HG02938 (cell line): ENCODE results near the gene PRAMEF15.
"Not testable (repeated sequence)": the region's sequence is repeated elsewhere in the genome, so short reads cannot be mapped to it uniquely, and the experiment has no call there.

Experiments
- ATAC-seq: cut with Tn5 transposase; IDR thresholded peaks from one replicate; pipeline ENCODE4 v1.9.1; 2021; ENCODE audit warnings: mild to moderate bottlenecking, moderate library complexity; ENCODE audit not compliant: unreplicated experiment

Gene PRAMEF15

DNA sequence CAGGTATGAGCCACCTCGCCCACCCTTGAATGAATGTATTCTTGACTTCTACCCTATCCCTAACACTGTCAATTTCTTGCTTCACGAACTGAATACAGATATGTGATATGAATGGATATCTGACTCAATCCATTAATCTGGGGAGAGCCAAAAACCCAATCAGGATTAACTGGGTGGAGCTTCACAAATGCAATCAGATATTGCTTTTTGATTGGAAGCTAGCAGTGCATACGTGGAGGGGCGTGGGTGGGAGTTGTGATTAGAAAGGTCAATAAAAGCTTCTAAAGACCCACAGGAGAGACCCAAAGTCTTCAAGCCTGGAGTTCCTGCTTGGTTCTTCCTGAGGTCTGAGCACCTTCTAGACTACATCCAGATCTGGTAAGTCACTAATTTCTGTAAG lies at the start of gene PRAMEF15:
PRAMEF15 (plus strand) TSS at position 301 of the 400 bp plus-strand sequence. CDS start 2,827 bp downstream, outside the sequence.
- not testable (repeated sequence) for ATAC-seq

GRCh38 chr1:13277016-13277415 lies 38.4 kb upstream of the PRAMEF15 start:
- not testable (repeated sequence) for ATAC-seq

GRCh38 chr1:13279617-13280016 lies 35.8 kb upstream of the PRAMEF15 start:
- ATAC-seq: not testable (repeated sequence)

DNA sequence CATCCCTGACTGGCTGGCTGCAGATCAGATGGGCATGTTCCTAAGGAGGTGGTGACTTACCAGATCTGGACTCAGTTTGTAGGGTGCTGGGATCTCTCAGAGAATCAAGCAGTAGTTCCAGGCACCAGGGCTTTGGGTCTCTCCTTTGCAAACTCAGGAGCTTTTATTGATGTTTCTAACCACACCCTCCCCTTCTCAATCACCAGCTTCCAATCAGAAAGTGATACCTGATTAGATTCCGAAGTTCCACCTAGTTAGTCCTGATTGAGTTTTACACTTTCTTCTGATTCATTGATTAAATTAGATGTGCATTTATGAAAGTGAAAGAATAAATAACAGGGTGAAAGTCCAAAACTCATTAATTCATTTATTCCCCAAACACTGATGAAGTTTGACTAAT lies 30.3 kb upstream of the PRAMEF15 start, which contains the start of gene PRAMEF8:
PRAMEF8 (minus strand) TSS at position 101 of the 400 bp plus-strand sequence. CDS start 1,046 bp downstream, outside the sequence.
- ATAC-seq: not testable (repeated sequence)

DNA sequence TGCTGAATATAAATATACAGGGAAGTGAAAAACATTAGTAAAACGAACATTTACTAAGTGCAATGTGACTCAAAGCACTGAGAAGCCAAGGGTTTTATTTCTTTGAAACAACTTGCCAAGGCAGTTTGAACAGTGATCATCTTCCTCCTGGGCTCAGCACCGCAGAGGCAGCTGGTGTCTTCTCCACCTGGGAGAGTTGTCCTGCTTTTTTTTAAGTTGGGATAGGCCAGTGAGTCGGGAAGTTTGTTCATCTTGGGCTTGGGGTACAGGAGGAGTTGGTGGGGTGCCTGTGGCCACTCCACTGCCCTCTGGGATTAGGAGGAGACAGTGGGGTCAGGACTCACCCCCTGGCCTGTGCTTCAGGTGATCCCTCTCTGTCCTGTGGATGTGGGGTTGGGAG lies 26.4 kb upstream of the PRAMEF15 start:
- not testable (repeated sequence) for ATAC-seq

DNA sequence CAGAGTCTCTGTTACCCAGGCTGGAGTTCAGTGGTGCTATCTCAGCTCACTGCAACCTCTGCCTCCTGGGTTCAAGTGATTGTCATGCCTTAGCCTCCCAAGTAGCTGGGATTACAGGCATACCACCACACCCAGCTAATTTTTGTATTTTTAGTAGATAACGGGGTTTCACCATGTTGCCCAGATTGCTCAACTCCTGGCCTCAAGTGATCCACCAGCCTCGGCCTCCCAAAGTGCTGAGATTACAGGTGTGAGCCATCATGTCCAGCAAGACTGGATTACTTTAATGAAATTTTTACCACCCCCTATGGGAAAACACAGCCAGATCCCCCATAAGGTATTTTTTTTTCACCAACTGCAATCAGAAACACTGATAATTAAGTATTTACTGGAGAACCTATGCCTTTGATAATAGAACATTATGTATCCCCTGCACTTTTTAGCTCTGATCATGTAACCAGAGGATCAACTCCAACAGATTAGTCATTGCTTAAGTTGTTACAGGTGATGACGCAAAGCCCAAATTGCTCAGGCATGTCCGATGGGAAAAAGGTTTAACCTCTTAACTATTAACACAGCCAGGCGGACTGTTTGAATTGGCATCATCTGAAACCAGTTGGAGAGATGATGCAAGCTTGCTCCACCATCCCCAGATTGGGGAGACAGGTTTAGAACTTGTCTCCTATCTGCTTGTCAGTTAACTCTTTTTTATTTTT lies 18.0 kb upstream of the PRAMEF15 start:
- not testable (repeated sequence) for ATAC-seq

GRCh38 chr1:13298699-13299098 lies 16.7 kb upstream of the PRAMEF15 start:
- ATAC-seq: not testable (repeated sequence)

GRCh38 chr1:13302197-13302596 lies 13.2 kb upstream of the PRAMEF15 start:
- not testable (repeated sequence) for ATAC-seq

DNA sequence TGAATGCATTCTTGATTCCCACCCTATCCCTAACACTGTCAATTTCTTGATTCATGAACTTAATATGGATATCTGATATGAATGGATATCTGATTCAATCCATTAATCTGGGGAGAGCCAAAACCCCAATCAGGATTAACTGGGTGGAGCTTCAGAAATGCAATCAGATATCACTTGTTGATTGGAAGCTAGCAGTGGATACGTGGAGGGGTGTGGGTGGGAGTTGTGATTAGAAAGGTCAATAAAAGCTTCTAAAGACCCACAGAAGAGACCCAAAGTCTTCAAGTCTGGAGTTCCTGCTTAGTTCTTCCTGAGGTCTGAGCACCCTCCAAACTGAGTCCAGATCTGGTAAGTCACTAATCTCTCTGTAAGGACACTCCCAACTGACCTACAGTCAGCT lies 12.1 kb upstream of the PRAMEF15 start, which contains the start of gene PRAMEF33:
PRAMEF33 (plus strand) TSS at position 301 of the 400 bp plus-strand sequence. CDS start 2,416 bp downstream, outside the sequence.
- ATAC-seq: not testable (repeated sequence)

DNA sequence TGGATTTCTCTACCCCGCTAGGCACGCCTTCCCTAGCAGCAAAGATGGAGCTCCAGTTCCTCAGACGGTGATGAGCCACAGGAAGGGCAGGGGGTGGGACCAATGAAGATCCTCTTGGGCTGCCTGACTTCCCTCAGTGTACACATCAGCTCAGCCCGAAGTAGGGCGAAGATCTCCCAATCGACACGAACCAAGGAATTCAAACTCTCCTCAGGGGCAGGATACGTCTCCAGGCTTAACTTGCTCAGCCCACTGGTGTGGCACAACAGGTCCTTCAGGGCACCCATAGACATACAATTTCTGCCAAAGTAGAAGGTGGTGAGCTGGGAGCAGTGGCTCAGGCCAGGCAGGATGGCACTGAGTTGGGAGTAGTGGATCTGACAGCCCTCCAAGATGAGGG lies 27.1 kb downstream of the PRAMEF15 start:
- ATAC-seq: not testable (repeated sequence)

GRCh38 chr1:13347034-13347433 lies 31.7 kb downstream of the PRAMEF15 start, which contains the start of gene PRAMEF14:
PRAMEF14 (minus strand) TSS chr1:13347134; CDS start chr1:13345314, 1,820 bp downstream.
- ATAC-seq: not testable (repeated sequence)

DNA sequence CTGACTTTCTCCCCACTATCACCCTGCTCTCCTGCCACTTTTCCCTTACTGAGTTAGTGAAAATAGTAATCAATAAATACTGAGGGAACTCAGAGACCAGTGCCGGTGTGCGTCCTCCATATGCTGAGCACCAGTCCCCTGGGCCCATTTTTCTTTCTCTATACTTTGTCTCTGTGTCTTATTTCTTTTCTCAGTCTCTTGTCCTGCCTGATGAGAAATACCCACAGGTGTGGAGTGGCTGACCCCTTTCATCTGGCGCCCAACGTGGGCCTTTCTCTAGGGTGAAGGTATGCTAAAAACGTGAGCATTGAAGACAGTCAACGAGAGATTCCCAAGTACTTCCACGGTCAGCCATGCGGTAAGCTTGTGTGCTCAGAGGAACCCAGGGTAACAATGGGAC lies 38.1 kb downstream of the PRAMEF15 start:
- not testable (repeated sequence) for ATAC-seq

GRCh38 chr1:13354475-13354874 lies 39.1 kb downstream of the PRAMEF15 start:
- not testable (repeated sequence) for ATAC-seq

GRCh38 chr1:13356774-13357173 lies 41.4 kb downstream of the PRAMEF15 start:
- ATAC-seq: not testable (repeated sequence)

DNA sequence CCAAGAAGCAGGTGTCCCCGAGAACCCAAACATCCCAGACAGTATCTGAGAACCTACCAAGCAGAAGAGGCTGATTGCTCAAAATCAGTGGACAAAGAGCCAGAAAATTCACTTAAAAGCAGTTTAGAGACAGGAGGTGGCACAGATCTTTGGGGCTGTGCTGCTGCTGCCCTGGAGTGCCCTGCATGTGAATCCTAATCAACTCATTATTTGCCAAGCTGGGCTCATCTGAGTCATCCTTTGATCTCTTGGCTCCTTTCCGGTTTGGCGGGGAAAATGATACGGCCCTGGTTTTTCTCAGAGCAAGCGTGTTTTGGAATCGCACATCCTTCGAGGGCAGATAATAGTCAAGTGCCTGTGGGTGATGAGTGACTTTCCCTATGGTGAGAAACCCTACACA lies 47.0 kb downstream of the PRAMEF15 start:
- not testable (repeated sequence) for ATAC-seq

GRCh38 chr1:13364928-13365327 lies 49.5 kb downstream of the PRAMEF15 start:
- ATAC-seq: not testable (repeated sequence)

DNA sequence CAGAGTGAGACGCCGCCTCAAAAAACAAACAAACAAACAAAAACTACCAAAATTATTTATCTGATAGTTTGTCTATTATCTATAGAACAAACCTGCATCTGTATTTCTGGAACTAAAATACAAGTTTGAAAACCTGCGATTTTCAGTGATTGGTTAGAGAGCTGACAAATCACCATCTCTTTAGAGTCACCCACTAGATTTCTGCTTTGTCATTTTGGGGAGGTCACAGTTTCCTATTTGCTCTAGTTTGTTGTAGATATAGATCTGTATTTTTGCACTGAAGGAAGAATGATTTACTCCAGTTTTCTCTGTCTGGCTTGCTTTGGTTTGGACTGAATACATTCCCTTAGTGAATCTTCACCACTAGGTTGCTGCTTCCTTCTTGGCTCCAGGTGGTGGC lies 51.2 kb downstream of the PRAMEF15 start:
- ATAC-seq: not testable (repeated sequence)

DNA sequence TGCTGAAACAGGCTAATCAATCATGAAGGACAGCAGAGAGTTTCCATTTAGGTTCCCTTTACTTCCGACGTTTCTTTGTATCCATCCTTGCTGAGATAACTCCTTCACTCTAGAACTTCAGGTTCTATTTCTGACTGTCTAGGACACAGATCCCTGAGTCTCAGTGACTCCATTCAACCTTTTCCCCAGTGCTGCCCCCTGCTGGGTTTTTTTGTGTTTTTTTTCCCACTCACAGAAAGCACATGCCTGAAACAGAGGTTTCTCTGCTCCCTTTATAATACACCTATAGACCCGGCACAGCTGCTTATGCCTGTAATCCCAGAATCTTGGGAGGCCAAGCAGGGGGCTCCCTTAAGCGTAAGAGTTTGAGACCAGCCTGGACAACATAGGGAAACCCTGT lies 53.2 kb downstream of the PRAMEF15 start:
- ATAC-seq: not testable (repeated sequence)
